Right atrium auricular region (tissue), 2 donors: ENCODE results near the gene ZNF436. TPM values are rescaled to one million over a fixed set of nuclear protein-coding genes. Genes with fewer than 3 reads are reported as not detected.

Experiments used
- DNase-seq: peaks from one replicate; pipeline ENCODE4 v3.0.0-alpha.2; 2019; ENCODE audit warnings: low spot score
- H3K27ac ChIP-seq, 2 donors: fragments of 200-600 bp; sonication (generic); 1 replicate in 1 of 2; 2 replicates in 1 of 2; pipeline ENCODE4 v1.5.1; 2016 to 2019
- H3K27me3 ChIP-seq, 2 donors: fragments of 200-600 bp; sonication (generic); one replicate each; pipeline versions ENCODE4 v1.5.1 to v1.6.0; 2017 to 2019
- H3K36me3 ChIP-seq: fragments of 200-600 bp; sonication (generic); one replicate; pipeline ENCODE4 v1.5.1; 2016
- H3K4me1 ChIP-seq, 2 donors: fragments of 200-600 bp; sonication (generic); one replicate each; pipeline versions ENCODE4 v1.5.1 to v1.6.0; 2017 to 2019
- H3K4me3 ChIP-seq, 2 donors: fragments of 200-600 bp; sonication (generic); 1 replicate in 1 of 2; 2 replicates in 1 of 2; pipeline ENCODE4 v1.5.1; 2017 to 2019; ENCODE audit warnings: mild to moderate bottlenecking in 1 of 2, moderate library complexity in 1 of 2
- H3K9me3 ChIP-seq, 2 donors: fragments of 200-600 bp; sonication (generic); one replicate each; pipeline ENCODE4 v1.5.1; 2019
- CTCF ChIP-seq, 2 donors: fragments of 200-600 bp; sonication (generic); IDR thresholded peaks; one replicate each; pipeline ENCODE4 v1.5.1; 2019; ENCODE audit warnings: antibody characterized with exemption in 2 of 2
- total RNA-seq, 2 donors: library from RNA; depleted of rRNA; stranded (reverse); fragments of >200 nt; gene quantifications; one replicate each; pipeline ENCODE4 v1.1.0, GENCODE V29; 2016

ZNF436 gene
- total RNA-seq, result 1 to 10 TPM; 7.9 to 10.0 TPM

GRCh38 chr1:23369335-23370013 lies at the start of gene ZNF436:
Gene ZNF436 (minus strand): TSS chr1:23369836. CDS start chr1:23368005, 1,831 bp downstream.
- peak; percentile 90 for DNase-seq
- Histone ChIP-seq H3K4me3 (peak within 1 kb of the TSS; percentile 86 to 90), H3K9me3 (peaks cover 3 to 11% of the 10 kb centered on the region in 2 donors), H3K27ac (peak within 1 kb of the TSS; percentile 99), H3K36me3 (peaks cover 25% of the 10 kb centered on the region), H3K27me3 (no peaks in the 10 kb centered on the region), H3K4me1 (peaks cover 0 to 38% of the 10 kb centered on the region in 2 donors)
- no peak for TF ChIP-seq CTCF (IDR thresholded peaks at IDR 0.05)

GRCh38 chr1:23419180-23419579 lies 49.5 kb upstream of the ZNF436 start:
- no peak for TF ChIP-seq CTCF (IDR thresholded peaks at IDR 0.05)
- Histone ChIP-seq H3K27ac (no peak overlapping the region), H3K36me3 (no peaks in the 10 kb centered on the region), H3K4me1 (peaks cover 0 to 30% of the 10 kb centered on the region in 2 donors), H3K9me3 (no peaks in the 10 kb centered on the region), H3K4me3 (no peak overlapping the region), H3K27me3 (no peaks in the 10 kb centered on the region)
- DNase-seq, result no peak

GRCh38 chr1:23417570-23417969 lies 47.9 kb upstream of the ZNF436 start:
- no peaks in the 10 kb centered on the region for H3K36me3 ChIP-seq
- no peak overlapping the region for H3K4me3 ChIP-seq
- H3K4me1 ChIP-seq, result peaks cover 0 to 14% of the 10 kb centered on the region in 2 donors
- DNase-seq, result no peak
- no peak for TF ChIP-seq CTCF (IDR thresholded peaks at IDR 0.05)
- H3K27me3 ChIP-seq, result no peaks in the 10 kb centered on the region
- H3K27ac ChIP-seq, result peak overlapping the region in 1 of 2 donors; percentile 19
- no peaks in the 10 kb centered on the region for H3K9me3 ChIP-seq

- H3K27ac ChIP-seq, result no peak overlapping the region
- no peaks in the 10 kb centered on the region for H3K27me3 ChIP-seq
- peaks cover 0 to 8% of the 10 kb centered on the region in 2 donors for H3K4me1 ChIP-seq
- TF ChIP-seq CTCF (IDR thresholded peaks at IDR 0.05), result no peak
- DNase-seq, result no peak
- H3K9me3 ChIP-seq, result no peaks in the 10 kb centered on the region
- no peak overlapping the region for H3K4me3 ChIP-seq
- no peaks in the 10 kb centered on the region for H3K36me3 ChIP-seq
Measured at GRCh38 chr1:23416964-23417363, 47.3 kb upstream of the ZNF436 start.

GRCh38 chr1:23408797-23409290 lies 39.2 kb upstream of the ZNF436 start:
- no peaks in the 10 kb centered on the region for H3K9me3 ChIP-seq
- H3K27ac ChIP-seq, result peak overlapping the region in 1 of 2 donors; percentile 12
- no peaks in the 10 kb centered on the region for H3K27me3 ChIP-seq
- TF ChIP-seq CTCF (IDR thresholded peaks at IDR 0.05), result no peak
- H3K4me1 ChIP-seq, result peaks cover 0 to 14% of the 10 kb centered on the region in 2 donors
- H3K4me3 ChIP-seq, result no peak overlapping the region
- no peak for DNase-seq
- peaks cover 5% of the 10 kb centered on the region for H3K36me3 ChIP-seq
